Measurements from ENCODE around the gene GPR101. TPM values are rescaled to one million over a fixed set of nuclear protein-coding genes. Genes with fewer than 3 reads are reported as not detected.

The GPR101 gene
- total and polyA plus RNA-seq, 10 donors = not detected

GRCh38 chrX:137052643-137053235 is 18.9 kb upstream of the GPR101 start:
- H3K9me3 ChIP-seq = no peaks in the 10 kb centered on the region
- H3K27me3 ChIP-seq (replicated peaks in 1 of 7) = peaks cover 0 to 46% (median 10%) of the 10 kb centered on the region in 7 donors
- DNase-seq = peak; percentile 75
- no peaks in the 10 kb centered on the region for H3K36me3 ChIP-seq
- peak overlapping the region; percentile 5 to 65 (median 32) for H3K4me3 ChIP-seq
- 3 to 54% (median 4%) methylated on average over 34 to 37 of the region's 37 CpGs for WGBS, 5 donors
- intact Hi-C loops (cut with DNase I; ENCODE audit: low total_unique reads) = no loop called here
- TF ChIP-seq CTCF (IDR thresholded peaks at IDR 0.05 in 8 of 11, conservative IDR thresholded peaks at IDR 0.05 in 3 of 11) (peak in 4 of 11 experiments; percentile 7 to 36 (median 16)), POLR2A (IDR thresholded peaks at IDR 0.05) (no peak), POLR2AphosphoS5 (IDR thresholded peaks at IDR 0.05) (no peak)
- no peak overlapping the region for H3K27ac ChIP-seq
- peaks cover 0 to 15% (median 12%) of the 10 kb centered on the region in 6 donors for H3K4me1 ChIP-seq

GRCh38 chrX:137051978-137052642 is 18.3 kb upstream of the GPR101 start:
- Histone ChIP-seq H3K9me3 (no peaks in the 10 kb centered on the region), H3K36me3 (no peaks in the 10 kb centered on the region), H3K27ac (no peak overlapping the region), H3K4me1 (peaks cover 0 to 15% (median 12%) of the 10 kb centered on the region in 6 donors), H3K4me3 (peak overlapping the region; percentile 5 to 65 (median 32)), H3K27me3 (replicated peaks in 1 of 7) (peaks cover 0 to 46% (median 10%) of the 10 kb centered on the region in 7 donors)
- 0 to 28% (median 1%) methylated on average over 9 to 37 of the region's 37 CpGs for WGBS, 5 donors
- TF ChIP-seq CTCF (IDR thresholded peaks at IDR 0.05 in 8 of 11, conservative IDR thresholded peaks at IDR 0.05 in 3 of 11) (peak in 10 of 11 experiments; percentile 49 to 87 (median 82)), POLR2AphosphoS5 (IDR thresholded peaks at IDR 0.05) (peak in 1 of 3 donors; percentile 7), POLR2A (IDR thresholded peaks at IDR 0.05) (no peak)
- DNase-seq = peak; percentile 91
- intact Hi-C loops (cut with DNase I; ENCODE audit: low total_unique reads) = no loop called here

- Histone ChIP-seq H3K4me1 (no peaks in the 10 kb centered on the region), H3K9me3 (no peaks in the 10 kb centered on the region), H3K27me3 (replicated peaks in 1 of 7) (no peaks in the 10 kb centered on the region), H3K27ac (no peak overlapping the region), H3K4me3 (no peak overlapping the region), H3K36me3 (no peaks in the 10 kb centered on the region)
- no peak for TF ChIP-seq POLR2A (IDR thresholded peaks at IDR 0.05)
- TF ChIP-seq POLR2AphosphoS5 (IDR thresholded peaks at IDR 0.05) = no peak
- no peak for TF ChIP-seq CTCF (IDR thresholded peaks at IDR 0.05 in 8 of 11, conservative IDR thresholded peaks at IDR 0.05 in 3 of 11)
- intact Hi-C loops (cut with DNase I; ENCODE audit: low total_unique reads) = no loop called here
- 48 to 74% (median 71%) methylated on average over 4 of the region's 4 CpGs for WGBS, 5 donors
- DNase-seq = no peak
Observed at GRCh38 chrX:137044893-137045292, 11.1 kb upstream of the GPR101 start.

GRCh38 chrX:137043736-137044135 is 9.9 kb upstream of the GPR101 start:
- intact Hi-C loops (cut with DNase I; ENCODE audit: low total_unique reads) = no loop called here

More at GRCh38 chrX:137043736-137044135, 9.9 kb upstream of the GPR101 start:
- H3K9me3 ChIP-seq = no peaks in the 10 kb centered on the region
- DNase-seq = no peak
- H3K27me3 ChIP-seq (replicated peaks in 1 of 7) = no peaks in the 10 kb centered on the region
- WGBS, 5 donors = 87 to 100% (median 100%) methylated on average over 1 of the region's 1 CpG
- no peaks in the 10 kb centered on the region for H3K4me1 ChIP-seq
- H3K36me3 ChIP-seq = no peaks in the 10 kb centered on the region
- no peak overlapping the region for H3K27ac ChIP-seq
- TF ChIP-seq POLR2AphosphoS5 (IDR thresholded peaks at IDR 0.05) (no peak), CTCF (IDR thresholded peaks at IDR 0.05 in 8 of 11, conservative IDR thresholded peaks at IDR 0.05 in 3 of 11) (no peak), POLR2A (IDR thresholded peaks at IDR 0.05) (no peak)
- H3K4me3 ChIP-seq = no peak overlapping the region

Data from spleen (tissue), 11 donors.